CD4-positive, alpha-beta T cell treated with Interleukin-4 for 4 hours (primary cell): ENCODE measurements around the gene TMEM185A.
"Not testable (repeated sequence)": the region's sequence is repeated elsewhere in the genome, so short reads cannot be mapped to it uniquely, and the experiment has no call there.

Experiments
- DNase-seq: peaks from one replicate; pipeline ENCODE4 v3.0.0-alpha.2; 2020

The TMEM185A gene

DNA sequence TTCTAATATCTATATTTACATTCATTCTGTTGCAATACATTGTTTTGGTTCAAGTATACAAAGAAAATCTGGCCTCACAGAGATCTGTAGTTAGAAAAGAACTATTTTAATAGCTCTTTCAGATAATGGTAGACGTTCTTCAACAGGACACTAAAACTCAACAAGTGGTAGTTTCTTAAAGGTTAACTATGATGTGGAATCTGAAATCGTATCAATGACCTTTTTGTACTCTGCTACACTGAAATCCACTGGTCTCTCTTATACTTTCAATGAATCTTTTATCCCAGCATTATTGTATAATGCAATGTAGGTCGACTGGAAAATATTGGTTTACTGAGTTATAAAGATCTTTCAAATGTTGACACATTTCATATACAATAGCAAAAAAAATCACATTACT, 12.7 kb downstream of the TMEM185A start:
- no peak for DNase-seq

DNA sequence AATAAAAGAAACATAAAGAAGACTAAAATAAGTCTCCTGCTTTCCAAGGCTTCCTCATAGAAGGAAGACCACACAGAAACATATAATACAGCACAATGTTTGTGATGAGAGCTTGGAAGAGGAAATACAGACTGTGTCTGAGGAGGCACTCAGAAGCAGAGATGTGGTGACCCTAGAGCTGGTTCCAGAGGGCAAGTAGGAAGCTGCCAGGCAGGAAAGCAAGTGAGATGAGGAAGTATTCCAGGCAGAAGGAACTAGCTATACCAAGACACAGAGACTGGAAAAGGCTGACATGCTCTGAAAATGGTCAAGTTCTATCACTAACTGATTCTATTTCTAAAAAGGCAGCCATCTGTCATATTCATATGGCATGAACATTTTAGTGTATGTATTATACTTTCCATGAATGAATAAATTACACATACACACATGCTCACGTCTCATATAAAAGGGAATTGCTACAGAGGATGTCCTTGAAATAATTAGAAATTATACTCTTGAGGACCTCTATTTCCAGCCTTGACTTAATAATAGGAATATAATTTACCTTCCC, 19.9 kb downstream of the TMEM185A start:
- DNase-seq: no peak

DNA sequence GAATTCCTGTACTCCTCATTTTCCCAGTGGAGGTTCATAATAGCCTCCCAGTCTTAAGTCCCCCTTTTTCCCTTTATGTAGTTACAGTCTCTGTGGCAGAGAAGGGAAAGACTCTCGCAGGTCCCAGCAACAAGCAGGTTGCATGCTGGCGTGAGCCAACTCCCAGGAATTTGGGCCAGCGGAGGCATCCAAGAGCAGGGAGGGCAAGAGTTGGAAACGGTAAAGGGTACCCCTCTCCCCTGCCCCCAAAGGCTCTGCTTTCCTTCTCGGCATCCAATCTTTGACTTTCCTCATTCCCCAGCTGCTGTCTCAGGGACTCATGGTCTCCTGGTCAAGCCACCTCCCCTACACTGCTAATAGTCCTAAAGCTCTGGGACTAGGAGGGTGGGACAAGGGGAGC, 21.1 kb downstream of the TMEM185A start:
- DNase-seq: no peak

DNA sequence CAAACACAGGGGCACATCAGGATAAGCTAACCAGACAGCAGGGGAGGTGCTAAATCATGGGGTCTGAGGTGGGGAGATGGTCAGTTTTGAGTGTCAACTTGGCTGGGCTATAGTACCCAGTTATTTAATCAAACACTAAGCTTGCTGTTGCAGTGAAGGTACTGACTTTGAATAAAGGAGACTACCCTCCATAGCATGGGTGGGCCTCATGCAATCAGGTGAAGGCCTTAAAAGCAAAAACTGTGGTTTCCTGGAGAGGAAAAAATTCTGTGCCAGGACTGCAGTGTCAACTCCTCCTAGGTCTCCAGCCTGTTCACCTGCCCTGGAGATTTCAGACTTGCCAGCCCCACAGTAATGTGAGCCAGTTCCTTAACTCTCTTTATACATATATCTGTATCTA, 23.9 kb downstream of the TMEM185A start:
- DNase-seq: no peak

DNA sequence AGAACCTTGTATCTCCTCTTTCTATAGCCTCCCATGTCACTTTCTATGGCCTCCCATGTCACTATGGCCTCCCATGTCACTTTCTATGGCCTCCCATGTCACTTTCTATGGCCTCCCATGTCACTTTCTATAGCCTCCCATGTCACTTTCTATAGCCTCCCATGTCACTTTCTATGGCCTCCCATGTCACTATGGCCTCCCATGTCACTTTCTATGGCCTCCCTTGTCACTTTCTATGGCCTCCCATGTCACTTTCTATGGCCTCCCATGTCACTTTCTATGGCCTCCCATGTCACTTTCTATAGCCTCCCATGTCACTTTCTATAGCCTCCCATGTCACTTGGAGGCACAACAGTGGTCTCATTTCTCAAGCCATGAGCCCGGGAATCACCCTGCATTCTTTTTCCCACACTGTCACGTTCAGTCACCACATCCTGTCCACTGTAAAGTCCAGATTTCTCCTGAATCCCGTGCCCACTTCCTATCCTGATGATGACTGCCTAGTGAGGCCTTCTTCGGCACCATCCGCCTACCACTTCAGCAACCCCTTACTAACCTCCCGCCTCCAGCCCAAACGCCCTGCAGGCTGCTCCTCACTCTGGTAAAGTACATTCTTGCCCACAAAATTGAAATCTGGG, 26.2 kb downstream of the TMEM185A start:
- not testable (repeated sequence) for DNase-seq

DNA sequence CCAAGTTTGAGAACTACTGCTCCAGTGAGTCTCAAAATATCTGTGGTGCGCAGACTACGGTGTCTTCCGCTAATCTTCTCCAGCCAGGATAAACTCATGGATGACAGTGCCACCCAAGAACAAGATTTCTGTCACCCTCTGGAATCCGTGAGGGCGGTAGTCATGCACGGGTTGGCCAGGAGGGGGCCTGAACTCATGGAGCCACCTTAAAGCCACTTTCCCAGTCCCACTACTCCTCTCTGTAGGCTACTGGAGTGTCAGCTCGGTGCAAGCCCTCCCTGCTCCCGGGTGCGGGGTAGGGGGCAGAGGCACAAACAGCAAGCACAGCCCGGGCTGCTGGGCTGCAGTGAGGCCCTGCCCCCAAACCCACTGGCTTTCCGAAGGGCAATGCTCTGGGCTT, 33.0 kb downstream of the TMEM185A start:
- DNase-seq: not testable (repeated sequence)

DNA sequence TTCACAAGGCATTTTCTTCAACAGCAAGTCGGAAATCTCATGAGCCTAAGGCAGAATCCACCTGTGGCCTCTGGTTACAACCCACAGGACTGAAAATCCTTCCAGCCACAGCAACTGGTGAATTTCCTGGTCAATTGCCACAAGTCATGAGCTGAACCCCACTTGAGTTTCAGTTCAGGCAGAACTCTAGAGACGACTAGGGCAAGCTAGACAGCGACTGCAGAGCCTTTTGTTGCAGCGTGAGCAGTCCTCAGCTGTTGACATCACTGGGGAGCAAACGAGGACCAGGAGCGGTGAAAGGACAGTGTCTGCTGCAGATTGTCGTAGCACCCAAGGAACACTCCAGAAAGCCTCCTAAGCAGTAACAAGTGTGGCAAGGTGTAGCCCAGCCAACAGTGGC, 35.6 kb downstream of the TMEM185A start:
- DNase-seq: not testable (repeated sequence)

DNA sequence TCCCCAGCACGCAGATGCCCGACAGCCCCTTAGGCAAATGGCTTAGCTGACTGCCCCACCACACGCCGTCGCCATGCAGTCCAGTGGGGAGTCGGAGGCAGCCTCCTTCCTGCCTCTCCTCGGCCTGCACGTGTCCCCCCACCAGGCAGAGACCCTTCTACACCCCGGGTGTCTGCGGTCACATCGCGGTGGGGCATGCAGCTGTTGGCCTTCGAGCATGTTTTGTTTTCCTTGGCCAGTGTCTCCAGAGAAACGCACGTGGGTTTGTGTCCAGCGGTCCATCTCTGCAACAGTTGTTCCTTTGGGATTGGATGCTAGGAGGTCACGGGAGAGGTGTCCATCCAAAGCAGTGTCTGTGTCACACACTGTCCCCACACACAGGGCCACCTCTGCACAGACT, 36.4 kb downstream of the TMEM185A start, which contains the start of gene HSFX2:
Gene HSFX2 (minus strand): TSS at position 101 of the 400 bp plus-strand sequence. CDS start 614 bp downstream, outside the sequence.
- not testable (repeated sequence) for DNase-seq

DNA sequence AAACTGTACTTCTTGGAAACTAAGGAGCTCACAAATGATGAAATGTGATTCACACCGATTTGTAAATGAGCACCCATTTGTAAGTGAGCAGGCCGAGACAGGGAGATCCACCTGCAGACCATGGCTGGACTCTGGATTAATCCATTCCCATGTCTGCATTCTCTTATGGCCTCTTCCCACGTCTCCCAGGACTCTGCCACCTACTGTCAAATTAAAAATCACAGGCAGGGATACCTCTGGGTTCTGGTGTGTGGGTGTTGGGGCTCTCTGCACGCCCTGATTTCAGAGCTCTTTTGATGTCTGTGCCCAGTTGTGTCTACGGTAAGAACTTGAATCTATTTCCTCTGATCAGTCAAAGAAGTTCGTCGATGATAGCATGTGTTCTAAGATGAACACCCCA, 40.6 kb downstream of the TMEM185A start:
- not testable (repeated sequence) for DNase-seq

DNA sequence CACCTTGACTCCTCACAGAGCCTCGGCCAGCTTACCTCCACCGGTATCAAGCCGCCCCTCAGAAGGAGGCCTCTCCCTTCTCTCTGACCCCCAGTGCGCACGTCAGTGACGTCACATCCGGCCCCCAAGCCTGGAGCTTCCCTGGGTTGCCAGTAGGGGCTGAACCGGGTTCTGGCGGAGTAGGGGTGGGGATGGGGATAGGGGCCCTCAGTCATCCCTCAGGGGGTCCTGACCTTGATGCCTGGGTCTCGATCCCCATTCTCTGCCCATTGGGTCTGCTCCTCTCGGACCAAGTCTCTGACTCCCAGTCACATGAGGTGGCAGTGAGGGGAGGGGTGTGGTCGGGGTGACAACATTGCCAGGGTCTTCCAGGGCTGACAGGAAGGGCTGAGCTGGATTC, 44.2 kb downstream of the TMEM185A start, which contains the start of gene MAGEA9B:
Gene MAGEA9B (minus strand): TSS at position 101 of the 400 bp plus-strand sequence. CDS start 4,280 bp downstream, outside the sequence.
- not testable (repeated sequence) for DNase-seq

DNA sequence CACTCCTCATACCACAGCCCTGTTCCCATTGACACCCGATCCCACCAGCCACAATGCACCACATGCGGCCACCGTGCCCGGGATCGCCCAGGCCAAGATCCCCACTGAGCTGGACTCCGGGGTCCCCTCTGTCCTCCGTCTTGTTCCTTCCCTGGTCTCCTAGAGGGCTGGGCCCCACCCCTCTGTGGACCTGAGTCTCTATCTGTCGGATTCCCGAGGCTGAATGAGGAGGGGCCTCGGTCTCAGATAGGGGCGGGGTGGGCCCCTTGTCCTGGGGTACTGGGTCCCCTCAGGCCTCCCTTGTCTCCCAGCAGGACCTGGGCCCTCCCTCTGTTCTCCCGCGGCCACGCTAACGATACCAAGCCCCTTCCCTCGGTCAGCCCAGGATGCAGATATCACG, 46.0 kb downstream of the TMEM185A start:
- DNase-seq: not testable (repeated sequence)

DNA sequence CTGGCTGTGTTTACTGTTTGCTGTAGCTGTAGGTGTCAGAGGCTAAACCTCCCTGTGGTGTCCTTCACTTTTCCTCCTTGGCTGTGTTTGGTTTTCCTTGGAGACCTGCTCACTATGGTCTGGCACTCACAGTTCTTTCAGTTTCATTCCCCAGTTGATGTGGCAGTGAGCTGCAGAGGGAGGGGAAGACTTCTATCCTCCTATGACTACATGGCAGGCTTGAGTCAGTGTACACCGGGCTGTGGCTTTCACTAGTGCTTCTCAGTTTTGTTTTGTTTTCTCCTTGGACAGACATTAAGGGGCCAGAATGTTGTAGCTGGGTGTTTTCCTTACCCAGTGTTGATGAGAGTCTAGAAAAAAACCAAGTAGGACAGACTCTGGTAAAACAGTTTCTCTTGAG, 58.1 kb downstream of the TMEM185A start:
- DNase-seq: not testable (repeated sequence)

DNA sequence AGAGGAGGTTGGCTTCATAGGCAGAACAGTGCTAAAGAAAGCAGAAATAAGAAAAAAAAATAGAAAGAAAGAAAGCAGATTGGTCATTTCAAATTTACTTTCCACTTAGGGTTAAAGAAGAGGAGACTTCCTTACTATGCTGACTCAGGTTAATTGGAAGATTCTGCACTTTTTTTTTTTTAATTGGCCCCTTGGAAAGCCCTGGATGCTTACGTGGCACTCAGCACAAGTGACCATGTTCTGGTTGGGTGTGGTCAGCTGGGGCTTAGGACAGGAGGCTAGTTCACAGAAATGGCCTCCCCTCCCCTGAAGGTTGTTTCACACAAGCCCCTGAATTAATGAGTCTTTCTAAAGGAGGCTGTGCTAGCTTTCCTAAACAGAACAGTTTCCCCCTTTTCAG, 58.8 kb downstream of the TMEM185A start:
- no peak for DNase-seq

DNA sequence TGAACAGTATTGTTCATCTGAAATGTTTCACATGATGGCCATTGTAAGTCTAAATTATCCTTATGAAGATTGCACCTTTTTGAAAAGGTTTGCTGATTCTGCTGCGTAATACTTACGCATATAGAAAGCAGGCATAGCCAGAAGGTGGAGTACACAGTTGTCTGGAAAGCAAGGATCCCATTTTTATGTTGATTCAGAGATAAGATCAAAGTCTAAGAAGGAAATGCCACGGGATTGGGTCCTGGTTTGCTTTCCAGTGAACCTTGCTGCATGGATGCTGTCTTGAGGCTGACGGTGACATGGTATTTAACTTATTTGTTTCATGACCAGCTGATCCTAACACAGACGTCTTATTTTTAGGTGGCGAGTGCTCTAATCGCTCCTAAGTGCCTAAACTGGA, 59.8 kb downstream of the TMEM185A start:
- DNase-seq: no peak

DNA sequence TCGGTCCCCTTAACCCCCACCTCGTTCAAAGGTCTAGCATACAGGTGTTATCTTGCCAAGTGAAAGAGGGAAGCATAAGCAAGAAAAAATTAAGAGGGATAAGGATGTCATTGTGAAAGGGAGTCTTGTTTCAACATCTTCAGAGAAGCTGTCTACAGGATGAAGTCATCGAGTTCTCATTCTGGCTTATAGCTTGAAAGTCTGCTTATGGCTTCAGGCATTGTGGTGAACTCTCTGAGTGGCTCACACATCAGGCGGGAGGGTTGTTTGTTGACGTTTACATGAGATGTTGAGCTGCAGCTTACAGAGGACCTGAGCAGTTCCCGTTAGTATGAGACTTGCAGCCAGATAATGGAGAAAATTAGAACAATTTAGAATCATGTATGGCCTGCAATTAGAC, 60.9 kb downstream of the TMEM185A start:
- DNase-seq: no peak

DNA sequence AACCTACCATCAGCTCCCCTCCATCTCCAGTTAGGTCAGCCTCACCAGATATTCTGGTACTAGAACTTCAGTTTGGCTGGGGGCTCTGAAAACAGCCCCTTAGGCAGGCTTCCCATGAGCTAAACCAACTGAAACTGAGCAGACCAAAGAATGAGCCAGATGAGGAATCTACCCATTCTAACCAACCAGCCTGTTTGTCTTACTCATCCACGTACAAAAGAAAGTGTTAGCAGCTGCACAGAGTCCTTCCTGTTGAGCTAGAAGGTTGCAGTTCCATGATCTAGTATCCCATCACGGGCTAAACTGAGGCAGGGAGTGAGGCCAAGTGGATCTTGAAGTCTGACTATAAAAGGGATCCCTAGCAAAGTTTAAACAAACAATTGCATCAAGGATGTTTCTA, 61.8 kb downstream of the TMEM185A start:
- DNase-seq: no peak

DNA sequence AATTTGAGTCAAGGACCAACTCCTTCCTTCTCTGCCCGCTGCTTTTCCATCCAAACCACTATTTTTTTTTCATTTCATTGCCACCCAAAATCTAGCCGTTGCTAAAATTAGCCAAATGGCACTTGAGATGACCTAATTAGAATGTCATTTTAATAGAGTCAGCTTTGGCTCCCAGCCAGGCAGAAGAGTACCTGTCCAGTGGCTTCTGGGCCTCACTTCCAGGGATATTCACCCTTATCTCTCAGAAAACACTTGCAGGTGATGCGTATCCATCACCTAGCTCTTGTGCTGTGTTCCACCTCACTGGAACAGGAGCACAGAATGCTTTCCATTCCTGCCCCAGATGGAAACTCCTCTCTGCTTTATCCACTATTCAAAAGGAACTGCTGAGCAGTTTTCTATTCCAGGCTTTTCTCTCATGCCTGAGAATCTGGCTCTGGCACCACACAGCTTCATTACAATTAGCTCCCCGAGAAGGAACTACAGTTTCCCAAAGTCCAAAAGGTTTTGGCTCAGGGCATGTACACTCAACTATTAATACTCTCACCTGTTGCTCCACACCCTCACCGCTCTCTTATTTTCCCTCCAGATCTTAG, 62.8 kb downstream of the TMEM185A start:
- DNase-seq: no peak

DNA sequence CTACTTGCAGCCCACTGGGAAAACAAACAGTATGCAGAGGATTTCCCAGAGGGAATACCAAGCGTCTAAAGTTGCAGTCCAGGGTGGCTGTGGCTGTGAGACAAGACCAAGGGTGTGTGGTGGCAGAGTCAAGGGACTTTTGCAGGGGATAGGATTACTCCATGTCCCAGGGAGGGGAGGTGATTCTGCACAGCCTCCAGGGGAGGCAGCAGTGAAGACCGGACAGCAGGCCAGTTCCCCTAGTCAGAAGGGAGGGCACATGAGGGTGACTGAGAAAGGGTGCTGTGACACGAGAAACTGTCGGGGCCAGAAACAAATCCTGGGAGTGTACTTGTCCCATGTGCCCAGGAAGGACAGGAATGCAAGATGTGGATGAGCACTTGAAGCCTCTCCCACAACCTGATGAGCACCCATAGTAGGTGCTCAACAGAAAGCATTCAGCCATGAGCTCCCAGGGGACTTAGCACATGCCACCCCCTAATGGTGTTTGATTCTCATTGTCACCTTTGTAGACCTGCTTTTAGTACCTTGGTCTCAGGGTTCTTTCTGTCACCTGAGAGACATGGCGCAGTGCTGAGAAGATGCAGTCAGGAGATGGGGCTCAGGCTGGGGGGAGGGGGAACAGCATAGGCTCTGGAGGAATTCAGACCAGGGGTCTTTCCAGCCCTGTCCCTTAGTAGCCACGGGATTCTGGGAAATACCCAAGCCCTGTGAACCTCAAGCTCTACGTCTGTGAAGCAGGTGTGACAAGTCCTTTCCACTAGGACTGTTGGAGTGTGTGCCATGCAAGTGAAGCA, 63.8 kb downstream of the TMEM185A start:
- DNase-seq: no peak

DNA sequence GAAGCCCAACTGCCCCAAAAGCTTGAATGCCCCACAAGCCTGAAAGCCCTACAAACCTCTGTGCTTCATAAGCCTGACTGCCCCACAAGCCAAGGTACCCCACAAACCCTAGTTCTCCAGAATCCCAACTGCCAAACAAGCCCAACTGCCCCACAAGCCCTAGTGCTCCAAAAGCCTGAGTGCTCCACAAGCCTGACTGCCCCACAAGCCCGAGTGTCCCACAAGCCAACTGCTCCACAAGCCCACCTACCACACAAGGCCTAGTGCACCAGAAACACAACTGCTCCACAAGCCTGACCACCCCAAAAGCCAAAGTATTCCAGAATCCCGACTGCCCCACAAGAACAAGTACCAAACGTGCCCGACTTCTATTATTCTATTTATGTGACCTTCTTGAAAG, 68.2 kb downstream of the TMEM185A start:
- no peak for DNase-seq

DNA sequence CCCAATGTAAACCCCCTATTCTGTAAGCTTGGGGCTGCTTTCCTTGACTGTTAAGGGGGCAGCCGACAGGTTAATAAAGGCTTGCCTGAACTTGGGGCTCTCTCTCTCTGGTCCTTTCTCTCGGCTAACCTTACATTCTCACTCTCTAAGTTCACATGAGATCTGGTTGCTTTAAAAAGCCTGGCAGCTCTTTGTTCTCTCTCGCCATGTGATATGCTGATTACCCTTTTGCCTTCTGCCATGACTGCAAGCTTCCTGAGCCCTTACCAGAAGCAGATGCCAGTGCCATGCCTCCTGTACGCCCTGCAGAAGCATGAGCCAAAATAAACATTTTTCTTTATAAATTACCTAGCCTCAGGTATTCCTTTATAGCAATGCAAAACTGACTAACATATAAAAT, 76.3 kb downstream of the TMEM185A start:
- DNase-seq: not testable (repeated sequence)

DNA sequence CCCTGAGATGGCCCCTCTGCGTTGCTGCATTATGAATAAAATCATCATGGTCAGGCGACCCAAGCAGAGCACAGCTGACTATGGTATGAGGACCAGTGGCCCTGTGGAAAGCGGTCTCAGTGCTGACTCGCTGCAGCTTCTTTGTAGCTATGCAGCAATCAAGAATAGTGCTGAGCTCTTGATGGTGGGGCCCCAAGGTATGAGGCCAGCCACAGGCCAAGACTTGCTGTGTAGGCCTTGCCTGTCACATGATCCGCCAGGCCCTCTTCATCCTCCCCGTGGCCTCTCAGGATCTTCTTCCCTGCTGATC, 79.7 kb downstream of the TMEM185A start:
- DNase-seq: not testable (repeated sequence)

DNA sequence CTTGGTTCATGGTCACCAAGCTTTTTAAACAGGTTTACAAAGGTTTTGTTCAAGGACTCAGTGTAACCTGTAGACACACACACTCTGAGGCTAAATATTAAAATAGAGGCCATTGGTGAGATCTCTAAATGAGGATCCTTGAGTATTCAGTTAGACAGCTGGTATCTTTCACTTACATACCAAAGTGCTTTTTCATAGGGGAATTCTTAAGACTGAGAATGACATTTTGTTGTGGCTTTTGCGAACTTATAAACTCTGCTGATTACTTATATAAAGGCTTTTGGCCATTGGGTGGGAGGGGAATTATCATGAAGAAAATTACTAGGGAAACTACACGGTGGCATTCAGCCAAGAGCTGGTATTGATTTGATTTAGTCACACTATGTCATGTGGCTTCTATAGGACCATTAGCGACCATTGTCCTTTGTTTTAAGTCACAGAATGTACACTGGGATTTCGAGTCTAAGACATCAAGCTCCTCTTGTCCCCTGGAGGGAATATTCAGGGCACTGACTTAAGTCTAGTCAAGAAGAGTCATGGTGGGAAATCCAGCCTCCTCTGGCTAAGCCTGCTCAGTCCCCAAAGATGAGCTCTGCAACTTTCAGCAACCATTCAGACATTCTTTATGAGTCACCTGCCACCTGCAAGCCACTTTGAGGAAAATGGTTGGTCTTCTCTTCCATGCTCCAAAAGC, 80.2 kb downstream of the TMEM185A start:
- not testable (repeated sequence) for DNase-seq

DNA sequence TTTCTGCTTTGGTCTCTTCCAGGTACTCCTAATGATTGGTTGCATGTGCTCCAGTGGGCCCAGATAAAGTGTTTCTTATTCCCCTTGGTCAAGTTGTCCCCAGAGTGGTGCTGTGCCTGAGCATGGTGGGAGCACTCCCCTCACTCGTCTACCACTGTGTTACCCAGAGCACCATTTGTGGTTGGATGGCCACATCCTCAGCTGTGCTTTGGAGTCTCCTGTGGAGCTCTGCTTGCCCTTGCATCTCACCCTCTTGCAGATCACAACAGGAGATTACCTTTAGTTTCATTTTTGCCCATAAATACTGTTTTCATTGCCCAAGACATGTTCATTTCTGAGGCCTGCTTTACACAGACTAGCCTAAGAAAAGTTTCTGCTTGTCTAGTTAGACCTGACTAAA, 81.1 kb downstream of the TMEM185A start:
- DNase-seq: not testable (repeated sequence)
